Measurements from ENCODE around the gene ZSCAN9. TPM values are rescaled to one million over a fixed set of nuclear protein-coding genes. Genes with fewer than 3 reads are reported as not detected.

Gene ZSCAN9
- total and polyA plus RNA-seq, 9 of the 15 experiments (the other 6 are each of a cell fraction or from before 2014, with no cell fraction given): 18.8 to 48.9 (median 28.7) TPM

DNA sequence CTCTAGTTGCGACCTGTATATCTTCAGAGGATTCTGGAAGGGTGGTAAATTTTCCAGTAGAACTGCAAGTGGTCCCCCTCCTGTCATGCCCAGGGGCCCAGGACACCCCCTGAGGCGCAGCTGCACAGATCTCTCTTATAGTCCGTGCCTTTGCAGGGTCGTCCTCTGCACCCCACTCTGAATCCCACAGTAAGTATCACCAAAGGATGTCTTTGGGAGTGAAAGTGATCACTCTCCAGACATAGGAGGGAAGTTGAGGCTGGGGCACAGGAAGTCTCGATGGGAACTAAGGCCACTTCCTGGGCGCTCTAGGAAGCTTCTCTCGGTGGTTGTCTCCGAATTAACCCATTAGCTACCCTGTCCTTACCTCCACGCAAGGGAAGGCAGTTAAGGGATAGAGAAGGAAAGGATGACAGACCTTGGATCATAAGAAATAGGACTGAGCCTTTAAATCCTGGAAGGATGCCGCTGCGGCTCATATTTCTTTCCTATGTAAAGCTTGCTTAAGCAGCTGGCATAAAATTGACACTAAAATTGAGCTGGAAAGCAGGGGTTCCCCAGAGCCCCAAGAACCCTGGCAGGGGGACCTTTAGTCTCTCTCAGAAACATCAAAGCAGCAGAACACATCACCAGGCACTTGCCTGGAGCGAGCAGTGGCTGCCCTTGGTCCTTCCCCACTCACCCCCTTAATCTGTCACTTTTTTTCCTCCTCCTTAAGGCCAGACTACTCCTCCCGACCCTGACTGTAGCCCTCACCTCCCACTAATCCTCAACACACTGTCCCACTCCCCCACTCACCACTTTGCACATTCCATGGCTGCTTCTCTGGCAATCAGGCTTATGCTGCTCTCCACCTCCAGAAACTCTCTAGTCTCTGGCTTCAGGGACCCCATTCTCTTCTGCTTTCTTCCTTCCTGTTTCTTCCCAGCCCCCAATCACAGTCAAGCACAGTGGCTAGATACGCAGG, 27.2 kb downstream of the ZSCAN9 start, which contains the start of gene ZKSCAN4 (continued):
- TF ChIP-seq, protein P1, sequence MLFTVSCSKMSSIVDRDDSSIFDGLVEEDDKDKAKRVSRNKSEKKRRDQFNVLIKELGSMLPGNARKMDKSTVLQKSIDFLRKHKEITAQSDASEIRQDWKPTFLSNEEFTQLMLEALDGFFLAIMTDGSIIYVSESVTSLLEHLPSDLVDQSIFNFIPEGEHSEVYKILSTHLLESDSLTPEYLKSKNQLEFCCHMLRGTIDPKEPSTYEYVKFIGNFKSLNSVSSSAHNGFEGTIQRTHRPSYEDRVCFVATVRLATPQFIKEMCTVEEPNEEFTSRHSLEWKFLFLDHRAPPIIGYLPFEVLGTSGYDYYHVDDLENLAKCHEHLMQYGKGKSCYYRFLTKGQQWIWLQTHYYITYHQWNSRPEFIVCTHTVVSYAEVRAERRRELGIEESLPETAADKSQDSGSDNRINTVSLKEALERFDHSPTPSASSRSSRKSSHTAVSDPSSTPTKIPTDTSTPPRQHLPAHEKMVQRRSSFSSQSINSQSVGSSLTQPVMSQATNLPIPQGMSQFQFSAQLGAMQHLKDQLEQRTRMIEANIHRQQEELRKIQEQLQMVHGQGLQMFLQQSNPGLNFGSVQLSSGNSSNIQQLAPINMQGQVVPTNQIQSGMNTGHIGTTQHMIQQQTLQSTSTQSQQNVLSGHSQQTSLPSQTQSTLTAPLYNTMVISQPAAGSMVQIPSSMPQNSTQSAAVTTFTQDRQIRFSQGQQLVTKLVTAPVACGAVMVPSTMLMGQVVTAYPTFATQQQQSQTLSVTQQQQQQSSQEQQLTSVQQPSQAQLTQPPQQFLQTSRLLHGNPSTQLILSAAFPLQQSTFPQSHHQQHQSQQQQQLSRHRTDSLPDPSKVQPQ (CRISPR knock-in tag; IDR thresholded peaks at IDR 0.05; ENCODE audit: borderline replicate concordance): no peak
- TF ChIP-seq, protein P2, sequence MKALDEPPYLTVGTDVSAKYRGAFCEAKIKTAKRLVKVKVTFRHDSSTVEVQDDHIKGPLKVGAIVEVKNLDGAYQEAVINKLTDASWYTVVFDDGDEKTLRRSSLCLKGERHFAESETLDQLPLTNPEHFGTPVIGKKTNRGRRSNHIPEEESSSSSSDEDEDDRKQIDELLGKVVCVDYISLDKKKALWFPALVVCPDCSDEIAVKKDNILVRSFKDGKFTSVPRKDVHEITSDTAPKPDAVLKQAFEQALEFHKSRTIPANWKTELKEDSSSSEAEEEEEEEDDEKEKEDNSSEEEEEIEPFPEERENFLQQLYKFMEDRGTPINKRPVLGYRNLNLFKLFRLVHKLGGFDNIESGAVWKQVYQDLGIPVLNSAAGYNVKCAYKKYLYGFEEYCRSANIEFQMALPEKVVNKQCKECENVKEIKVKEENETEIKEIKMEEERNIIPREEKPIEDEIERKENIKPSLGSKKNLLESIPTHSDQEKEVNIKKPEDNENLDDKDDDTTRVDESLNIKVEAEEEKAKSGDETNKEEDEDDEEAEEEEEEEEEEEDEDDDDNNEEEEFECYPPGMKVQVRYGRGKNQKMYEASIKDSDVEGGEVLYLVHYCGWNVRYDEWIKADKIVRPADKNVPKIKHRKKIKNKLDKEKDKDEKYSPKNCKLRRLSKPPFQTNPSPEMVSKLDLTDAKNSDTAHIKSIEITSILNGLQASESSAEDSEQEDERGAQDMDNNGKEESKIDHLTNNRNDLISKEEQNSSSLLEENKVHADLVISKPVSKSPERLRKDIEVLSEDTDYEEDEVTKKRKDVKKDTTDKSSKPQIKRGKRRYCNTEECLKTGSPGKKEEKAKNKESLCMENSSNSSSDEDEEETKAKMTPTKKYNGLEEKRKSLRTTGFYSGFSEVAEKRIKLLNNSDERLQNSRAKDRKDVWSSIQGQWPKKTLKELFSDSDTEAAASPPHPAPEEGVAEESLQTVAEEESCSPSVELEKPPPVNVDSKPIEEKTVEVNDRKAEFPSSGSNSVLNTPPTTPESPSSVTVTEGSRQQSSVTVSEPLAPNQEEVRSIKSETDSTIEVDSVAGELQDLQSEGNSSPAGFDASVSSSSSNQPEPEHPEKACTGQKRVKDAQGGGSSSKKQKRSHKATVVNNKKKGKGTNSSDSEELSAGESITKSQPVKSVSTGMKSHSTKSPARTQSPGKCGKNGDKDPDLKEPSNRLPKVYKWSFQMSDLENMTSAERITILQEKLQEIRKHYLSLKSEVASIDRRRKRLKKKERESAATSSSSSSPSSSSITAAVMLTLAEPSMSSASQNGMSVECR (CRISPR knock-in tag; IDR thresholded peaks at IDR 0.05): peak; percentile 65
- TF ChIP-seq, protein P3, sequence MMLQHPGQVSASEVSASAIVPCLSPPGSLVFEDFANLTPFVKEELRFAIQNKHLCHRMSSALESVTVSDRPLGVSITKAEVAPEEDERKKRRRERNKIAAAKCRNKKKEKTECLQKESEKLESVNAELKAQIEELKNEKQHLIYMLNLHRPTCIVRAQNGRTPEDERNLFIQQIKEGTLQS (IDR thresholded peaks at IDR 0.05): no peak
- TF ChIP-seq, protein P3 (CRISPR knock-in tag; conservative IDR thresholded peaks at IDR 0.05): 0 out of 2 replicates have a peak, but pooled peaks have one; percentile 4
- no peak for TF ChIP-seq SMAD2 (IDR thresholded peaks at IDR 0.05; ENCODE audit: low read depth, low read length)
- TF ChIP-seq, protein P4, sequence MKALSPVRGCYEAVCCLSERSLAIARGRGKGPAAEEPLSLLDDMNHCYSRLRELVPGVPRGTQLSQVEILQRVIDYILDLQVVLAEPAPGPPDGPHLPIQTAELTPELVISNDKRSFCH (CRISPR knock-in tag; IDR thresholded peaks at IDR 0.05): no peak
- TF ChIP-seq, protein P4 (tag; IDR thresholded peaks at IDR 0.05): peak; percentile 70; the same call in 1 of the 2 replicates
- TF ChIP-seq HLTF (IDR thresholded peaks at IDR 0.05): no peak
- no peak for TF ChIP-seq FOXK1 (CRISPR knock-in tag; IDR thresholded peaks at IDR 0.05; ENCODE audit: borderline replicate concordance)

Data from K562 (cell line).